Measurements from ENCODE around the gene ANKRD13B. TPM values are rescaled to one million over a fixed set of nuclear protein-coding genes. Genes with fewer than 3 reads are reported as not detected.

Gene ANKRD13B
- total RNA-seq, 2 donors from 2014 or later, result 2.2 to 2.6 TPM

DNA sequence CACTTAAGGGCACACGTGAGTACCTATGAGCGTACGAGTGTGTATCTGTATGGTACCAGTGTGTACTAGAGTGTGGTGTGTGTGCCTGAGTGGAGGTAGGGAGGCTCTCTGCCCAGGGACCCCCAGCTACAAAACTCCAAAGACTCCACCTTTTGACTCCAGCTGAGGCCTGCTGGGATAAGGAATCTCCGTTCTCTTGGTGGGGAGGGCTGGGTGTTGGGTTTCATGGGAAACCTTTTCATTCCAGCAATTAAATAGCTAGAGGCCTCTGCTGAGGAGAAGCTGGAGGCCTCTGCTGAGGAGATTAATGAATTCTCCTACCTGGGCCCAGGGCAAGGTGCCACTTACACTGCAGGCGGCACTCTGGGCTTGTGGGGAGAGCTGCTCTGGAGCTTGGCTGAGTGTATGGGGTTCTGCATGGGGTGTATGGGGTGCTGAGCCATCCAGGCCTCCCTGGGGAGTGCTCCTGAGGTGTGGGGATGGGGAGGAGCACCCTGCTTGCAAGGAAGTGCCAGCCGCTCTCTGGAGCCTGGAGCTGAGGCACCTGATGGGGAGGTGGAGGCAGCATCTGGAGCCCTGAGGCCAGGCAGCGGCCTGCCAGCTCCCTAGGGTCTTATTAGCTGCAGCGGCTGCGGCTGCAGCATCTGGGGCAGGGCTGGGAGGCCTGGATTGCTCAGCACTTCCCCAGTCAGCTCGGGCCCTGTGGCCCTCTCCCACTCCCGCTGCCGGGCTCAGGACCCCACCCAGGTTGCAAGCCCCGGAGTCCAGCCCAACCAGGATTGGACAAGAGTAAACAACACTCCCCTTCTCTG lies 4.6 kb downstream of the ANKRD13B start:
- WGBS, 2 experiments (ENCODE audit: insufficient coverage in 1 of 2, insufficient read length in 1 of 2), result 72 to 86% methylated on average over 2 to 13 of the region's 13 CpGs
- H3K27me3 ChIP-seq (ENCODE audit: control insufficient read depth, insufficient read depth, low read length, poor library complexity, severe bottlenecking), result peaks cover 12% of the 10 kb centered on the region

DNA sequence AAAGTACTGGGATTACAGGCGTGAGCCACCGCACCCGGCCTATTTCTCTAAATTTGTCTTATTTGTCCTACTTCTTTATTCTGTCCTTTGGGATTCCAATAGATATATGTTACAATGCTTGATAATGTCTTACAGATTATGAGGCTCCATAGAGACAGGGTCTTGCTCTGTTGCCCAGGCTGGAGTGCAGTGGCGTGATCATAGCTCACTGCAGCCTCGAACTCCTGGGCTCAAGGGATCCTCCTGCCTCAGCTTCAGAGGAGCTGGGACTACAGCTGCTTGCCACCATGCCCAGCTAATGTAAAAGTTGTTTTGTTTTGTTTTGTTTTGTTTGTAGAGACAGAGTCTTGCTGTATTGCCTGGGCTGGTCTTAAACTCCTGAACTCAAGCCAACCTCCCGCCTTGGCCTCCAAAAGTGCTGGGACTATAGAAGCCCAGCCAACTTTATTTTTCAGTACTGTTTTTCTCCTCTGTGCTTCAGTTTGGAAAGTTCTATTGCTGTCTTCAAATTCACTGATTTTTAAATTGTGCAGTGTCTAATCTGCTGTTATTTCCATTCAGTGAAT lies 10.3 kb downstream of the ANKRD13B start:
- no peak overlapping the region for H3K4me3 ChIP-seq (ENCODE audit: low read length)
- 87 to 96% methylated on average over 3 to 6 of the region's 6 CpGs for WGBS, 2 experiments (ENCODE audit: insufficient coverage in 1 of 2, insufficient read length in 1 of 2)
- Mint-ChIP-seq H3K36me3 (ENCODE audit: low read depth) (no peaks in the 10 kb centered on the region), H3K4me3 (no peak overlapping the region), H3K9me3 (no peaks in the 10 kb centered on the region), H3K27me3 (ENCODE audit: insufficient read depth) (peaks cover 12% of the 10 kb centered on the region), H3K27ac (no peak overlapping the region), H3K4me1 (no peaks in the 10 kb centered on the region)
- no peak for DNase-seq
- TF ChIP-seq, protein P1, sequence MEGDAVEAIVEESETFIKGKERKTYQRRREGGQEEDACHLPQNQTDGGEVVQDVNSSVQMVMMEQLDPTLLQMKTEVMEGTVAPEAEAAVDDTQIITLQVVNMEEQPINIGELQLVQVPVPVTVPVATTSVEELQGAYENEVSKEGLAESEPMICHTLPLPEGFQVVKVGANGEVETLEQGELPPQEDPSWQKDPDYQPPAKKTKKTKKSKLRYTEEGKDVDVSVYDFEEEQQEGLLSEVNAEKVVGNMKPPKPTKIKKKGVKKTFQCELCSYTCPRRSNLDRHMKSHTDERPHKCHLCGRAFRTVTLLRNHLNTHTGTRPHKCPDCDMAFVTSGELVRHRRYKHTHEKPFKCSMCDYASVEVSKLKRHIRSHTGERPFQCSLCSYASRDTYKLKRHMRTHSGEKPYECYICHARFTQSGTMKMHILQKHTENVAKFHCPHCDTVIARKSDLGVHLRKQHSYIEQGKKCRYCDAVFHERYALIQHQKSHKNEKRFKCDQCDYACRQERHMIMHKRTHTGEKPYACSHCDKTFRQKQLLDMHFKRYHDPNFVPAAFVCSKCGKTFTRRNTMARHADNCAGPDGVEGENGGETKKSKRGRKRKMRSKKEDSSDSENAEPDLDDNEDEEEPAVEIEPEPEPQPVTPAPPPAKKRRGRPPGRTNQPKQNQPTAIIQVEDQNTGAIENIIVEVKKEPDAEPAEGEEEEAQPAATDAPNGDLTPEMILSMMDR (conservative IDR thresholded peaks at IDR 0.05), result no peak
- no peak overlapping the region for H3K9ac ChIP-seq (ENCODE audit: extremely low read depth, low read length, poor library complexity, severe bottlenecking)
- no peak overlapping the region for H3K27ac ChIP-seq (ENCODE audit: low read depth, low read length)
- H3K36me3 ChIP-seq (ENCODE audit: control insufficient read depth, insufficient read depth, low read length), result no peaks in the 10 kb centered on the region
- H3K27me3 ChIP-seq (ENCODE audit: control insufficient read depth, insufficient read depth, low read length, poor library complexity, severe bottlenecking), result no peaks in the 10 kb centered on the region
- H3K9me3 ChIP-seq (ENCODE audit: control insufficient read depth, low read length), result no peaks in the 10 kb centered on the region
- H3K4me1 ChIP-seq (ENCODE audit: control insufficient read depth, insufficient read depth, low read length), result no peaks in the 10 kb centered on the region

More for the DNA sequence above, 4.6 kb downstream of the ANKRD13B start:
- H3K9ac ChIP-seq (ENCODE audit: extremely low read depth, low read length, poor library complexity, severe bottlenecking), result no peak overlapping the region
- Mint-ChIP-seq H3K27ac (no peak overlapping the region), H3K9me3 (no peaks in the 10 kb centered on the region), H3K4me3 (no peak overlapping the region), H3K4me1 (peaks cover 3% of the 10 kb centered on the region), H3K27me3 (ENCODE audit: insufficient read depth) (peaks cover 33% of the 10 kb centered on the region), H3K36me3 (ENCODE audit: low read depth) (no peaks in the 10 kb centered on the region)
- DNase-seq, result peak; percentile 63
- no peak overlapping the region for H3K27ac ChIP-seq (ENCODE audit: low read depth, low read length)
- peaks cover 5% of the 10 kb centered on the region for H3K4me1 ChIP-seq (ENCODE audit: control insufficient read depth, insufficient read depth, low read length)
- H3K36me3 ChIP-seq (ENCODE audit: control insufficient read depth, insufficient read depth, low read length), result no peaks in the 10 kb centered on the region
- no peak overlapping the region for H3K4me3 ChIP-seq (ENCODE audit: low read length)
- H3K9me3 ChIP-seq (ENCODE audit: control insufficient read depth, low read length), result no peaks in the 10 kb centered on the region
- TF ChIP-seq, protein P1 (conservative IDR thresholded peaks at IDR 0.05), result no peak

DNA sequence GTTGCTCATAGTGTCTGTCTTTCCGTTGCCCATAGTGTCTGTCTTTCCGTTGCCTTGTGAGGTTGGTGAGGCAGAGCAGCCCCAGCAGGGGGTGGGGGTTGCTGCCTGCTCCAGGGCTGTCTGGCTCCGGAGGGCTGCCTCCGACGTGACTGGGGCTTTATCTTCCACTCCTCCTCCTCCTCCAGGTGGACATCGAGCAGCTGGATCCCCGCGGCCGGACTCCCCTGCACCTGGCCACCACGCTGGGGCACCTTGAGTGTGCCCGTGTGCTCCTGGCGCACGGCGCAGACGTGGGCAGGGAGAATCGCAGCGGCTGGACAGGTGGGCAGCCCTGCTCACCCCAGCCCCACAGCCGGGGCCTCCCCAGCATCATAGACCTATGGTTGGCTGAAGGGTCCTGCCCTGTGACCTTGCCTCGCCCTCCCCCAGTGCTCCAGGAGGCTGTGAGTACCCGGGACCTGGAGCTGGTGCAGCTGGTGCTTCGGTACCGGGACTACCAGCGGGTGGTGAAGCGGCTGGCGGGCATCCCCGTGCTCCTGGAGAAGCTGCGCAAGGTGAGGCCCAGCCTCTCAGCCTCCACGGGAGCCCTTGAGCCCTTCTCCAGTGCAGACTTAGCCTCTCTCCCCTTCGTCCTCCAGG lies 14.7 kb downstream of the ANKRD13B start:
- Histone ChIP-seq H3K27me3 (ENCODE audit: control insufficient read depth, insufficient read depth, low read length, poor library complexity, severe bottlenecking) (no peaks in the 10 kb centered on the region), H3K9ac (ENCODE audit: extremely low read depth, low read length, poor library complexity, severe bottlenecking) (no peak overlapping the region), H3K9me3 (ENCODE audit: control insufficient read depth, low read length) (no peaks in the 10 kb centered on the region), H3K27ac (ENCODE audit: low read depth, low read length) (no peak overlapping the region), H3K36me3 (ENCODE audit: control insufficient read depth, insufficient read depth, low read length) (no peaks in the 10 kb centered on the region), H3K4me1 (ENCODE audit: control insufficient read depth, insufficient read depth, low read length) (no peaks in the 10 kb centered on the region), H3K4me3 (ENCODE audit: low read length) (no peak overlapping the region)
- Mint-ChIP-seq H3K36me3 (ENCODE audit: low read depth) (no peaks in the 10 kb centered on the region), H3K9me3 (peaks cover 1% of the 10 kb centered on the region), H3K27me3 (ENCODE audit: insufficient read depth) (peaks cover 31% of the 10 kb centered on the region), H3K27ac (no peak overlapping the region), H3K4me1 (no peaks in the 10 kb centered on the region), H3K4me3 (no peak overlapping the region)
- DNase-seq, result peak; percentile 44
- 90 to 97% methylated on average over 10 to 29 of the region's 29 CpGs for WGBS, 2 experiments (ENCODE audit: insufficient coverage in 1 of 2, insufficient read length in 1 of 2)
- TF ChIP-seq, protein P1 (conservative IDR thresholded peaks at IDR 0.05), result no peak

All from endodermal cell (in vitro differentiated cells).